Bronchial epithelial cell (primary cell): Measurements from ENCODE around the gene GPX3. TPM values are rescaled to one million over a fixed set of nuclear protein-coding genes. Genes with fewer than 3 reads are reported as not detected.

Experiments
- DNase-seq: peaks from one replicate; pipeline ENCODE4 v3.0.0-alpha.2; 2010; ENCODE audit warnings: low read depth
- FAIRE-seq: peaks from 2 replicates; lab custom pipeline; 2011; peaks lifted over from hg19 to GRCh38; lab: Jason Lieb, UNC
- H3K27me3 ChIP-seq: 2 replicates; pipeline ENCODE4 v1.5.1; 2011; ENCODE audit warnings: low read length; ENCODE audit not compliant: control insufficient read depth, insufficient read depth
- H3K36me3 ChIP-seq: 2 replicates; pipeline ENCODE4 v1.5.1; 2011; ENCODE audit warnings: low read length; ENCODE audit not compliant: control insufficient read depth, insufficient read depth
- H3K4me3 ChIP-seq: 2 replicates; pipeline ENCODE4 v1.5.1; 2011; ENCODE audit warnings: mild to moderate bottlenecking, low read depth, low read length, control low read depth
- CTCF ChIP-seq: IDR thresholded peaks from 2 replicates; pipeline ENCODE4 v1.5.1; 2011; ENCODE audit warnings: mild to moderate bottlenecking, moderate library complexity, low read length, control low read depth, inconsistent platforms; ENCODE audit not compliant: insufficient read depth, severe bottlenecking
- total RNA-seq: library from RNA; depleted of rRNA; stranded (reverse); fragments of >200 nt; gene quantifications from 2 replicates; pipeline ENCODE4 v1.2.1, GENCODE V29; 2014

The GPX3 gene
- total RNA-seq, 1 donor from 2014 or later = 79.0 TPM

GRCh38 chr5:151006704-151007334 is 13.6 kb upstream of the GPX3 start:
- FAIRE-seq = no peak
- no peak for DNase-seq
- Histone ChIP-seq H3K36me3 (no peaks in the 10 kb centered on the region), H3K27me3 (no peaks in the 10 kb centered on the region), H3K4me3 (no peak overlapping the region)
- no peak for TF ChIP-seq CTCF

GRCh38 chr5:151007430-151008209 is 12.8 kb upstream of the GPX3 start:
- no peak overlapping the region for H3K4me3 ChIP-seq
- no peak for TF ChIP-seq CTCF
- DNase-seq = no peak
- H3K36me3 ChIP-seq = no peaks in the 10 kb centered on the region
- H3K27me3 ChIP-seq = no peaks in the 10 kb centered on the region
- FAIRE-seq = no peak

GRCh38 chr5:151008210-151008491 is 12.2 kb upstream of the GPX3 start:
- DNase-seq = no peak
- no peak overlapping the region for H3K4me3 ChIP-seq

GRCh38 chr5:151008906-151009305 is 11.5 kb upstream of the GPX3 start:
- H3K27me3 ChIP-seq = no peaks in the 10 kb centered on the region
- no peak for TF ChIP-seq CTCF
- DNase-seq = no peak
- no peak for FAIRE-seq
- H3K36me3 ChIP-seq = no peaks in the 10 kb centered on the region
- no peak overlapping the region for H3K4me3 ChIP-seq

More at GRCh38 chr5:151008210-151008491, 12.2 kb upstream of the GPX3 start:
- no peak for FAIRE-seq
- H3K36me3 ChIP-seq = no peaks in the 10 kb centered on the region
- TF ChIP-seq CTCF = no peak
- H3K27me3 ChIP-seq = no peaks in the 10 kb centered on the region

GRCh38 chr5:151012862-151013261 is 7.5 kb upstream of the GPX3 start:
- no peak for DNase-seq
- TF ChIP-seq CTCF = no peak
- no peaks in the 10 kb centered on the region for H3K36me3 ChIP-seq
- H3K4me3 ChIP-seq = no peak overlapping the region
- FAIRE-seq = no peak
- no peaks in the 10 kb centered on the region for H3K27me3 ChIP-seq
